Measurements from ENCODE around the gene RASA2.

DNA sequence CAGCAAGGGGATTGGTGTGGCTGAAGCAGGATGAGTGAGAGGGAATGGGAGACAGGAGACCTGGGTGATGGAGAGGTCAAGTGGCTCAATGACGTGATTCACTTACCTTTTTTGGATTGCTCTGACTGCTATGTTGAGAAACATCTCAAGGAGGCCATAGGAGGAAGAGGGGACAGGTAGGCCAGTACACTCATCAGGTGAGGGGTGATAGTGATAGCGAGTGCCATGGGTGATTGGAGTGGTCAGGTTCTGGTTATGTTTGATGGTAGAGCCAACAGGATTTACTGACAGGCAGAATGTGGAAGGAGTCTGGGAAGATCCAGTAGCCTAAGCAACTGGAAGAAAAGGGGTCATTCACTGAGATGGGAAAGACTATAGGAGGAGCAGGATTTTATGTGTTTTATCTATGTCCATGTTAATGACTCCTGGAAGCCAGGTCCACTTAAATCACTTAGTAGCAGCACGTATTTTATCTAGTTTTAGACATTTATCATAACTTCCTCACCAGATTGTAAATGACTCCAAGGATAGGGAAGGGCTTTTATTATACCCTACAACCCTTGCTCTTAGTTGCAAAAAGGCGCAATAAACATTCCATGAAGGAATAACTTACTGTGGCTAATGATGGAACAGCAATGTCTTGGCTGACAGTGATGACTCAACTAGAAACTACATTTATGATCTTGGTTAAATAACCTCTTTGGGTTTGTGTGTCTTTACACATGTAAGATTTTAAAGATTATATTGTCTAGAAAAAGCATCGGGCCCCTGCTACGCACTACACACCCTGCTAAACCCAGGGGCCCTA is 131.5 kb downstream of the RASA2 start:
- no peak for TF ChIP-seq CTCF (IDR thresholded peaks at IDR 0.05)
- TF ChIP-seq POLR2A (IDR thresholded peaks at IDR 0.05; ENCODE audit: low read depth), result no peak
- TF ChIP-seq POLR2AphosphoS5 (IDR thresholded peaks at IDR 0.05), result no peak
